Endothelial cell (in vitro differentiated cells): ENCODE measurements around the gene ASIC3. TPM values are rescaled to one million over a fixed set of nuclear protein-coding genes. Genes with fewer than 3 reads are reported as not detected.

Experiments
- DNase-seq: peaks from one replicate; pipeline ENCODE4 v3.0.0; 2021; ENCODE audit warnings: low spot score
- H3K27ac Mint-ChIP-seq: one replicate; pipeline ENCODE4 v1.8.0; 2021; ENCODE audit warnings: mixed read lengths, inconsistent platforms; ENCODE audit not compliant: unreplicated experiment
- H3K27me3 Mint-ChIP-seq: one replicate; pipeline ENCODE4 v1.8.0; 2021; ENCODE audit warnings: mild to moderate bottlenecking, moderate library complexity, mixed read lengths, inconsistent platforms; ENCODE audit not compliant: unreplicated experiment
- H3K36me3 Mint-ChIP-seq: one replicate; pipeline ENCODE4 v1.8.0; 2021; ENCODE audit warnings: mild to moderate bottlenecking, low read depth, mixed read lengths, inconsistent platforms; ENCODE audit not compliant: unreplicated experiment
- H3K4me1 Mint-ChIP-seq: one replicate; pipeline ENCODE4 v1.8.0; 2021; ENCODE audit warnings: mild to moderate bottlenecking, mixed read lengths, inconsistent platforms; ENCODE audit not compliant: unreplicated experiment
- H3K4me3 Mint-ChIP-seq: one replicate; pipeline ENCODE4 v1.8.0; 2021; ENCODE audit warnings: mild to moderate bottlenecking, mixed read lengths, inconsistent platforms; ENCODE audit not compliant: unreplicated experiment
- H3K9me3 Mint-ChIP-seq: one replicate; pipeline ENCODE4 v1.8.0; 2021; ENCODE audit warnings: mixed read lengths, inconsistent platforms; ENCODE audit not compliant: unreplicated experiment
- long read RNA-seq: library from polyadenylated mRNA; unstranded; transcript quantifications from one replicate; pipeline ENCODE4 v2.0.0, GENCODE V29; 2020; ENCODE audit not compliant: unreplicated experiment
- total RNA-seq: library from RNA; stranded (reverse); fragmentation: NEBNext Ultra II Directional; extraction: Animal tissue kit (Norgen Biotek cat#: 25700); gene quantifications from one replicate; pipeline ENCODE4 v1.2.1, GENCODE V29; 2021; ENCODE audit not compliant: unreplicated experiment
- TF ChIP-seq, protein P1 (sequence below): fragments of 200-600 bp; sonication (generic); IDR thresholded peaks from one replicate; pipeline ENCODE4 v1.5.0; 2021; ENCODE audit warnings: antibody characterized with exemption; ENCODE audit not compliant: unreplicated experiment

The ASIC3 gene
- total RNA-seq: 3.4 TPM
- long read RNA-seq: 0 reads

DNA sequence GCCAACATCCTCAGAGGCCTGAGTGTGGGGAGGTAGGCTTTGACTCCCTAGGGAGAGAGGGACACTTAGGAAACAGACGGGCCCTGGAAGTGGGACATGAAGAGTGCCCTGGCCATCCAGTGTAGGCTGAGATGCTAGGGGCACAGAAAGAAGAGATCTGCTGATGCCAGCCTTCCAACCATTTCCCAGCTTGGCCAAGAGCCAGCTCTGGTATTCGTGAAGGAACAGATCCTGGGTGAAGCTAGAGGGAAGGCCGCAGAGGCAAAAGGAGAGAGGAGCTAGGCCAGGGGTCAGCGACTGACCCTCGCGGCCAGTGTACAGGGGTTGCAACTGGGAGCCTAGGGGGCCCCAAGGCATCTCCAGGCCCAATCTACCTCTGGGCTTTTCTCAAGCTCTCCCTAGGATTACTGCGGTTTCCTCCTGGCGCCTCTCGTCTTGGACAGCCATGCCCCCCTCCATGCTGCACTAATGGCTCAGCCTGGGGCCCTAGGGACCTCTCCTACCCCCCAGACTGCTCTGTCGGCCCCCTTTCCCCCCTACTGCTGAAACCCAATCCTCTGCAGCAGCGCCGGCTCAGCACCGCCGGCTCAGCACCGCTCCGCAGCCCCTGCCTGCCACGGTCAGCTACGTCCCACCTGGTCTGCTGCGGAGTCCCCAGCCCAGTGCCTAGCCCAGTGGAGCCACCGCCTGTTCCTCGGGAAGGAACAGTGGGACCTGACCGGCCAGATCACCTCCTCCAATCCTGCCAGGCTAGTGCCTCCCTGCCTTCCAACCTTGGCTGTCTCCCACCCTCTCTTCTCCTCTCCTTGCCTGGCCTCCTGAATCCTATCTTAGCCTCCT is at the start of gene ASIC3:
TSS of gene ASIC3 (plus strand) at position 556 of the 840 bp plus-strand sequence. CDS start 355 bp downstream, outside the sequence.
- Mint-ChIP-seq H3K4me1 (peaks cover 14% of the 10 kb centered on the region), H3K36me3 (peaks cover 6% of the 10 kb centered on the region), H3K9me3 (no peaks in the 10 kb centered on the region), H3K27me3 (peaks cover 25% of the 10 kb centered on the region), H3K27ac (no peak within 1 kb of the TSS), H3K4me3 (no peak within 1 kb of the TSS)
- DNase-seq: no peak
- TF ChIP-seq, protein P1, sequence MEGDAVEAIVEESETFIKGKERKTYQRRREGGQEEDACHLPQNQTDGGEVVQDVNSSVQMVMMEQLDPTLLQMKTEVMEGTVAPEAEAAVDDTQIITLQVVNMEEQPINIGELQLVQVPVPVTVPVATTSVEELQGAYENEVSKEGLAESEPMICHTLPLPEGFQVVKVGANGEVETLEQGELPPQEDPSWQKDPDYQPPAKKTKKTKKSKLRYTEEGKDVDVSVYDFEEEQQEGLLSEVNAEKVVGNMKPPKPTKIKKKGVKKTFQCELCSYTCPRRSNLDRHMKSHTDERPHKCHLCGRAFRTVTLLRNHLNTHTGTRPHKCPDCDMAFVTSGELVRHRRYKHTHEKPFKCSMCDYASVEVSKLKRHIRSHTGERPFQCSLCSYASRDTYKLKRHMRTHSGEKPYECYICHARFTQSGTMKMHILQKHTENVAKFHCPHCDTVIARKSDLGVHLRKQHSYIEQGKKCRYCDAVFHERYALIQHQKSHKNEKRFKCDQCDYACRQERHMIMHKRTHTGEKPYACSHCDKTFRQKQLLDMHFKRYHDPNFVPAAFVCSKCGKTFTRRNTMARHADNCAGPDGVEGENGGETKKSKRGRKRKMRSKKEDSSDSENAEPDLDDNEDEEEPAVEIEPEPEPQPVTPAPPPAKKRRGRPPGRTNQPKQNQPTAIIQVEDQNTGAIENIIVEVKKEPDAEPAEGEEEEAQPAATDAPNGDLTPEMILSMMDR: no peak

DNA sequence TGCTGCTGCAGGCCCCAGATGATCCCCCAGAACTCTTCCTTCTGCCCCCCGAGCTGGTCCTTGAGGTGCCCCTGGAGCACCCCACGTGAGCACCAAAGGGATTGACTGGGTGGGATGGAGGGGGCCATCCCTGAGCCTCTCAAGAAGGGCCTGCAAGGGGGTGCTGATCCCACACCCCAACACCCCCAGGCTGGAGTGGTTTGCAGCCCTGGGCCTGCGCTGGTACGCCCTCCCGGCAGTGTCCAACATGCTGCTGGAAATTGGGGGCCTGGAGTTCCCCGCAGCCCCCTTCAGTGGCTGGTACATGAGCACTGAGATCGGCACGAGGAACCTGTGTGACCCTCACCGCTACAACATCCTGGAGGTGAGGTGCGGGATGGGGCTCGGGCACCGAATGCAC is 49.3 kb upstream of the ASIC3 start:
- Mint-ChIP-seq H3K36me3 (peaks cover 45% of the 10 kb centered on the region), H3K27me3 (peaks cover 11% of the 10 kb centered on the region), H3K27ac (no peak overlapping the region), H3K9me3 (no peaks in the 10 kb centered on the region), H3K4me1 (peaks cover 6% of the 10 kb centered on the region), H3K4me3 (no peak overlapping the region)
- TF ChIP-seq, protein P1: no peak
- no peak for DNase-seq

DNA sequence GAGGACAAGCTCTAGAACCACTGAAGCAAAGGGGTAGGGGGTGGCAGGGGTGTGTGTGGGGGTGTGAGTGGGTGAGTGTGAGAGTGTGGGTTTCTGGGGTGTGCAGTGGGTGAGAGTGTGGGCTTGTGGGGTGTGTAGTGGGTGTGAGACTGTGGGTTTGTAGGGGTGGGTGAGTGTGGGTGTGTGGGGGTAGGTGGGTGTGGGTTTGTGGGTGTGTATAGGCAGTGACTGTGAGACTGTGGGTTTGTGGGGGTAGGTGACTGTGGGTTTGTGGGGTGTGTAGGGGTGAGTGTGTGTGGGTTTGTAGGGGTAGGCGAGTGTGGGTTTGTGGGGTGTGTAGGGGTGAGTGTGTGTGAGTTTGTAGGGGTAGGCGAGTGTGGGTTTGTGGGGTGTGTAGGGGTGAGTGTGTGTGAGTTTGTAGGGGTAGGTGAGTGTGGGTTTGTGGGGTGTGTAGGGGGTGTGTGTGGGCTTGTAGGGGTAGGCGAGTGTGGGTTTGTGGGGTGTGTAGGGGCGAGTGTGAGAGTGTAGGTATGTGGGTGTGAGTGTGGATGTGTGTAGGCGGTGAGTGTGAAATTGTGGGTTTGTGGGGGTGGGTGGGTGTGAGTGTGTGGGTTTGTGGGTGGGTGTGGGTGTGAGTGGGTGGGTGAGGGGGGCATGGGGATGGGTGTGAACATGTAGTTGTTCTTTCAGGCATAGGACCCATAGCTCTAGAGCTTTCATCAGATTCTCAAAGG is 48.7 kb upstream of the ASIC3 start:
- peaks cover 45% of the 10 kb centered on the region for H3K36me3 Mint-ChIP-seq
- H3K4me3 Mint-ChIP-seq: no peak overlapping the region
- peaks cover 3% of the 10 kb centered on the region for H3K4me1 Mint-ChIP-seq
- no peak for DNase-seq
- H3K27me3 Mint-ChIP-seq: peaks cover 12% of the 10 kb centered on the region
- H3K9me3 Mint-ChIP-seq: no peaks in the 10 kb centered on the region
- TF ChIP-seq, protein P1: no peak
- no peak overlapping the region for H3K27ac Mint-ChIP-seq

DNA sequence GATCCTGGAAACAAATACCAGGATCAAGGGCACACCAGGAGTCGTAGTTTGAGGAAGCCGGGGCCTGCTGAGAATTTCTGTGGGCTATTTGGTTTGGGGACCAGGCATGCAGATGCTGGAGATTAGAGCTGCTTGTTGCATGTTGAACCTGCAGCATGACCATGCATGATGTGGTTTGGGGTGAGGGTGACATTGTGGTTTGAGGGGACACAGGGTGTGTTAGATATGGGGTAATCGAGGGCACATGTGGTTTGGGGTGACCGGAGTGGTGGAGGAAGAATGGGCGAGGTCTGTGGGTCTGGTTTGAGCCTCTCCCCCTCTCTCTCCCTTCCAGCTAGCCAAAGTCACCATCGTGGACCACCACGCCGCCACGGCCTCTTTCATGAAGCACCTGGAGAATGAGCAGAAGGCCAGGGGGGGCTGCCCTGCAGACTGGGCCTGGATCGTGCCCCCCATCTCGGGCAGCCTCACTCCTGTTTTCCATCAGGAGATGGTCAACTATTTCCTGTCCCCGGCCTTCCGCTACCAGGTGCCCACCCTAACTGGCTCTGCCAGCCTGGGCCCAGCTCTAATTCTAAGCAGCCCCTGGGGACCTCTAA is 47.3 kb upstream of the ASIC3 start:
- DNase-seq: no peak
- H3K27ac Mint-ChIP-seq: no peak overlapping the region
- peaks cover 13% of the 10 kb centered on the region for H3K27me3 Mint-ChIP-seq
- H3K4me1 Mint-ChIP-seq: peaks cover 4% of the 10 kb centered on the region
- no peaks in the 10 kb centered on the region for H3K9me3 Mint-ChIP-seq
- H3K4me3 Mint-ChIP-seq: peak overlapping the region; percentile 77
- TF ChIP-seq, protein P1: no peak
- H3K36me3 Mint-ChIP-seq: peaks cover 56% of the 10 kb centered on the region
